ENCODE results near the gene MTRF1L. TPM values are rescaled to one million over a fixed set of nuclear protein-coding genes. Genes with fewer than 3 reads are reported as not detected.

MTRF1L gene
- total and polyA plus RNA-seq, 2 experiments from 2014 or later: 17.4 to 19.0 TPM

GRCh38 chr6:152981219-152981618 lies 21.3 kb downstream of the MTRF1L start:
- no peaks in the 10 kb centered on the region for H3K27me3 ChIP-seq
- H4K20me1 ChIP-seq (ENCODE audit: insufficient read depth, poor library complexity, severe bottlenecking): peaks cover 43% of the 10 kb centered on the region
- no peak overlapping the region for H3K27ac ChIP-seq
- WGBS (ENCODE audit: low lambda C conversion rate, missing lambda C conversion rate): 7% methylated on average over 2 of the region's 2 CpGs
- no peak for DNase-seq (ENCODE audit: low spot score)
- no peak overlapping the region for H3K4me3 ChIP-seq
- H3K36me3 ChIP-seq (replicated peaks; ENCODE audit: insufficient read depth, low read depth): no peaks in the 10 kb centered on the region
- H3K9me3 ChIP-seq (ENCODE audit: low read depth): no peaks in the 10 kb centered on the region
- H3K9me2 ChIP-seq (replicated peaks; ENCODE audit: insufficient read depth): no peaks in the 10 kb centered on the region
- peaks cover 28% of the 10 kb centered on the region for H3K4me1 ChIP-seq (ENCODE audit: insufficient read depth)
- H3K4me2 ChIP-seq: peak overlapping the region; percentile 84
- no peak overlapping the region for H2AFZ ChIP-seq
- TF ChIP-seq EZH2phosphoT487 (IDR thresholded peaks at IDR 0.05; ENCODE audit: low read depth, severe bottlenecking, unreplicated experiment) (no peak), EZH2 (IDR thresholded peaks at IDR 0.05; ENCODE audit: borderline replicate concordance) (no peak), CTCF (IDR thresholded peaks at IDR 0.05; ENCODE audit: poor library complexity) (no peak)
- H3K79me2 ChIP-seq: peaks cover 87% of the 10 kb centered on the region

- no peaks in the 10 kb centered on the region for H3K9me2 ChIP-seq (replicated peaks; ENCODE audit: insufficient read depth)
- TF ChIP-seq EZH2phosphoT487 (IDR thresholded peaks at IDR 0.05; ENCODE audit: low read depth, severe bottlenecking, unreplicated experiment) (no peak), CTCF (IDR thresholded peaks at IDR 0.05; ENCODE audit: poor library complexity) (no peak), EZH2 (IDR thresholded peaks at IDR 0.05; ENCODE audit: borderline replicate concordance) (no peak)
- no peaks in the 10 kb centered on the region for H3K27me3 ChIP-seq
- DNase-seq (ENCODE audit: low spot score): no peak
- no peak overlapping the region for H3K4me3 ChIP-seq
- H2AFZ ChIP-seq: no peak overlapping the region
- peaks cover 87% of the 10 kb centered on the region for H3K79me2 ChIP-seq
- no peak overlapping the region for H3K27ac ChIP-seq
- peaks cover 28% of the 10 kb centered on the region for H3K4me1 ChIP-seq (ENCODE audit: insufficient read depth)
- peaks cover 43% of the 10 kb centered on the region for H4K20me1 ChIP-seq (ENCODE audit: insufficient read depth, poor library complexity, severe bottlenecking)
- no peaks in the 10 kb centered on the region for H3K9me3 ChIP-seq (ENCODE audit: low read depth)
- peak overlapping the region; percentile 84 for H3K4me2 ChIP-seq
- no peaks in the 10 kb centered on the region for H3K36me3 ChIP-seq (replicated peaks; ENCODE audit: insufficient read depth, low read depth)
- WGBS (ENCODE audit: low lambda C conversion rate, missing lambda C conversion rate): 48% methylated on average over 1 of the region's 1 CpG
Observed at GRCh38 chr6:152980656-152981055, 21.9 kb downstream of the MTRF1L start.

GRCh38 chr6:152979116-152979515 lies 23.4 kb downstream of the MTRF1L start:
- Histone ChIP-seq H4K20me1 (ENCODE audit: insufficient read depth, poor library complexity, severe bottlenecking) (peaks cover 43% of the 10 kb centered on the region), H3K9me2 (replicated peaks; ENCODE audit: insufficient read depth) (no peaks in the 10 kb centered on the region), H3K79me2 (peaks cover 86% of the 10 kb centered on the region), H3K27ac (no peak overlapping the region), H3K27me3 (no peaks in the 10 kb centered on the region), H3K4me1 (ENCODE audit: insufficient read depth) (peaks cover 19% of the 10 kb centered on the region), H3K4me2 (no peak overlapping the region), H2AFZ (no peak overlapping the region), H3K9me3 (ENCODE audit: low read depth) (no peaks in the 10 kb centered on the region), H3K4me3 (no peak overlapping the region), H3K36me3 (replicated peaks; ENCODE audit: insufficient read depth, low read depth) (no peaks in the 10 kb centered on the region)
- DNase-seq (ENCODE audit: low spot score): no peak
- WGBS (ENCODE audit: low lambda C conversion rate, missing lambda C conversion rate): 86% methylated on average over 1 of the region's 1 CpG
- TF ChIP-seq EZH2 (IDR thresholded peaks at IDR 0.05; ENCODE audit: borderline replicate concordance) (no peak), CTCF (IDR thresholded peaks at IDR 0.05; ENCODE audit: poor library complexity) (no peak), EZH2phosphoT487 (IDR thresholded peaks at IDR 0.05; ENCODE audit: low read depth, severe bottlenecking, unreplicated experiment) (no peak)

- H3K9me2 ChIP-seq (replicated peaks; ENCODE audit: insufficient read depth): no peaks in the 10 kb centered on the region
- DNase-seq (ENCODE audit: low spot score): no peak
- no peak overlapping the region for H2AFZ ChIP-seq
- no peaks in the 10 kb centered on the region for H3K27me3 ChIP-seq
- no peak overlapping the region for H3K4me2 ChIP-seq
- no peaks in the 10 kb centered on the region for H3K9me3 ChIP-seq (ENCODE audit: low read depth)
- no peak overlapping the region for H3K4me3 ChIP-seq
- no peaks in the 10 kb centered on the region for H3K36me3 ChIP-seq (replicated peaks; ENCODE audit: insufficient read depth, low read depth)
- H4K20me1 ChIP-seq (ENCODE audit: insufficient read depth, poor library complexity, severe bottlenecking): peaks cover 43% of the 10 kb centered on the region
- peaks cover 19% of the 10 kb centered on the region for H3K4me1 ChIP-seq (ENCODE audit: insufficient read depth)
- H3K79me2 ChIP-seq: peaks cover 93% of the 10 kb centered on the region
- WGBS (ENCODE audit: low lambda C conversion rate, missing lambda C conversion rate): 71% methylated on average over 3 of the region's 3 CpGs
- TF ChIP-seq EZH2phosphoT487 (IDR thresholded peaks at IDR 0.05; ENCODE audit: low read depth, severe bottlenecking, unreplicated experiment) (no peak), EZH2 (IDR thresholded peaks at IDR 0.05; ENCODE audit: borderline replicate concordance) (no peak), CTCF (IDR thresholded peaks at IDR 0.05; ENCODE audit: poor library complexity) (no peak)
- no peak overlapping the region for H3K27ac ChIP-seq
Observed at GRCh38 chr6:152978058-152978457, 24.5 kb downstream of the MTRF1L start.
